ENCODE data around the gene SLC24A3.

Gene SLC24A3

DNA sequence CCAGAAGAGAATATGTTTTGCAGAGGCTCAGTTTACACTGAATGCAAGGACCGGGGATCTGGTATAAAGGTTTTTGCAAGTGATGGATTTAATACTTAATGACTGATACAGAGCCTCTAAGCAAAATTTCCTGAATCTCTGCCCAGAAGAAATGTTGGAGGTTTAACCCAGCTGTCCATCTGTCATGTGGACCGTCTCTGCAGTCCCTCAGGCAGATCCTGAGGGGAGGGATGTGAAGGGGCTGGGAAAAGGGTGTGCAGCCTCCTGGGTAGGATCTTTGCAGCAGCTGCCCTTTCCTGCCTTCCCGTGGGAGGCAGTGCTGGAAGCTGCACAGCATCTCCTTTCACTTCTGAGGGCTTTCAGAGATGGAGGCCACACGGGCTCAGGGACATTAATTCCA, 207.0 kb downstream of the SLC24A3 start:
- in situ Hi-C loops (cut with MboI; ENCODE audit: low sequenced_read_pairs), result no loop called here

- in situ Hi-C loops (cut with MboI; ENCODE audit: low sequenced_read_pairs), result no loop called here
Measured at GRCh38 chr20:19423097-19423899, 210.9 kb downstream of the SLC24A3 start.

DNA sequence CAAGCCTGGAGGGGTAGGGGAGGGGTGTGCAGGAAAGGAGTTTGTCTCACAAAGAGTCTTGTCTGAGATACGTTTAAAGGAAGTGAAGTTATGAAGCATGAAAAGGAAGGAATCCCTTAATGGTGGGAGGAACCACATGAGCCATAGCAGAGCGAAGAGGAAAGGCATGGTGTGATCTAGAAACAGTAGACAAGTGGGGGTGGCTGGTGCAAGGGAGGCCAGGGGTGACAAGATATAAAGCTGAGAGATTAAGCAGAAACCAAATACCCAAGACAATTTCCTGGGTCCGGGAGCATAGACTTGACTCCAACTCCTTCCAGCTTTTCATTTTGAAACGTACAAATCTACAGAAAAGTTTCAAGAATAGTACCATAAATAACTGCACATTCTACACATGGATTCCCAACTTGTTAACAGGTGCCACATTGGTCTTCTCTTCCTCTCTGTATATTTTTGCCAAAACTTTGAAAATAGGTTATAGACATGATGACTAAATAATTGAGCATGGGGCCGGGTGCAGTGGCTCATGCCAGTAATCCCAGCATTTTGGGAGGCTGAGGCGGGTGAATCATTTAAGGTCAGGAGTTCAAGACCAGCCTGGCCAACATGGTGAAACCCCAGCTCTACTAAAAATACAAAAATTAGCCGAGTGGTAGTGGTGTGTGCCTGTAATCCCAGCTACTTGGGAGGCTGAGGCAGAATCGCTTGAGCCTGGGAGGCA, 211.6 kb downstream of the SLC24A3 start:
- in situ Hi-C loops (cut with MboI; ENCODE audit: low sequenced_read_pairs), result no loop called here

- in situ Hi-C loops (cut with MboI; ENCODE audit: low sequenced_read_pairs), result no loop called here
Measured at GRCh38 chr20:19426356-19426755, 213.9 kb downstream of the SLC24A3 start.

DNA sequence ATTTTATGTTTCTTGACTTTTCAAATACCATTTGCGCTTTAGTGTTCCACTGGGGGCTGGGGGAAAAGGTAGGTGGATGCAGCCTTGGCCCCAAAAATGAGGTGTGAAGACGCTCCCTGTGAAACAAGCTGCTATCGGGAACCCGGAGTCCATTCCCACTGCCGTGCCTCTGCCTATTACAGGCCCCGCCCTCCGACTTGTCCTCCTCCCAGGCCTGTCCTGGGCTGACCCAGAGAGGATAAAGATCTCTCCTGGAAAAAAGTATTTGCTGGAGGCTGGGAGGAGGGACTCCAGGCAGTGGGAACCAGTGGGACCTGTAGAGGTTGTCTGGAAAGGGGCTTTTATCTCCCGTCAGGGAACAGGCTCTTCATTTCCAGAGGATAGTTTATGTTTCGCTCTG, 215.0 kb downstream of the SLC24A3 start:
- in situ Hi-C loops (cut with MboI; ENCODE audit: low sequenced_read_pairs), result no loop called here

- in situ Hi-C loops (cut with MboI; ENCODE audit: low sequenced_read_pairs), result no loop called here
Measured at GRCh38 chr20:19427913-19428312, 215.5 kb downstream of the SLC24A3 start.

- in situ Hi-C loops (cut with MboI; ENCODE audit: low sequenced_read_pairs), result no loop called here
Measured at GRCh38 chr20:19428324-19428723, 215.9 kb downstream of the SLC24A3 start.

DNA sequence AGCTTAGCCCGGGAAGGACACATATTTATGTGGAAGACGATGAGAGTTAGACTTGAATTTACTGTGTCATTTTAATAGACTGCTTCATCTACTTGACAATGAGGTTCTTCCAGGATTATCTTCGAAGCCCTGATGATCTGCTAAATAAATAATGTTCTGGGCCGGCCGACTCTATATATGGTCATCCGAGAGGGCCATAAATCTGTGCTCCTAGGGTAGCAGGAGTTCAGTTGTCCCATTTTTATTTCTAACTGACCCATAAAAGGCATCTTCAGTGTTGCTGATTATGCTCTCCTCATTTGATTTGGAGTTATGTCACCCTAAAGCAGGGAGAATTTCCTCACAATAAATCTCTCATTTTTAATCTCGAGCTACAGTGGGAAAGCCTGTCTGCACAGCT, 217.1 kb downstream of the SLC24A3 start:
- in situ Hi-C loops (cut with MboI; ENCODE audit: low sequenced_read_pairs), result no loop called here

- in situ Hi-C loops (cut with MboI; ENCODE audit: low sequenced_read_pairs), result no loop called here
Measured at GRCh38 chr20:19430641-19431315, 218.3 kb downstream of the SLC24A3 start.

DNA sequence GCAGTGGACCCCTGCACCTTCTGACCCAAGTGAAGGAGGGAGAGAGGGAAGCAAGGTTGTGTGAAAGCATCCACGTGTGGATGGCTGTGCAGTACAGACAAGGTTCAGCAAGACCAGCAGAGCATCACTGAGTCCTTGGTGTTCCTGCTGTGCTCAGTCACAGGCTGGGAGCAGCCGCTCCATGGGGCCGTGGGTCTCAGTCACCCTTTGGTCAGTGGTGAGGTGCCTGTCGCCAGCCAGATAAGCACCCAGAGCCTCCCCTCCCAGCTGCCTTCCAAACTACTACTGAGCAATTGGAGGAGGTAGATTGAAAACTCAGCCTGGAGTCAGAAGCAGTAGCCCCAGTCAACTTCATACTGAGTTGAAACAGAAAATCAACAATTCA, 218.9 kb downstream of the SLC24A3 start:
- in situ Hi-C loops (cut with MboI; ENCODE audit: low sequenced_read_pairs), result no loop called here

DNA sequence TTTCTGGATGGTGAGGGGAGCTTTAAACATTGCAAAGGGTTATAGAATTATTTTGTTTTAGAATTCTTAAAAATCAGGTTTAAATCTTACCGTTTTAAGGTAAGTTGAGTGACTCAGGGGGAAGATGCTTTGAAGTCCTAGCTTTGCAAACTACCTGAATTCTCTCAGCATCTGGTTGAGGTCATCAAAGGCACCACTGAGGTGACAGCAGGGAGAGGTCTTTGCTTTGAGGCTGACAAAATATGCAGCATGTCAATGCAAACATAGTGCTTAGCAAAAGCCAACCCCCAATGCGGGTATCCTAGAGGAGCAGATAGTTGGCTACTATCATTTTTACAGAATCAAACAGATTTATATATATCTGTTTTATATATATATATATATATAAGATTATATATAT, 219.5 kb downstream of the SLC24A3 start:
- in situ Hi-C loops (cut with MboI; ENCODE audit: low sequenced_read_pairs), result no loop called here

GRCh38 chr20:19433371-19434350, 221.2 kb downstream of the SLC24A3 start:
- in situ Hi-C loops (cut with MboI; ENCODE audit: low sequenced_read_pairs), result no loop called here

GRCh38 chr20:19435316-19435715, 222.9 kb downstream of the SLC24A3 start:
- in situ Hi-C loops (cut with MboI; ENCODE audit: low sequenced_read_pairs), result no loop called here

DNA sequence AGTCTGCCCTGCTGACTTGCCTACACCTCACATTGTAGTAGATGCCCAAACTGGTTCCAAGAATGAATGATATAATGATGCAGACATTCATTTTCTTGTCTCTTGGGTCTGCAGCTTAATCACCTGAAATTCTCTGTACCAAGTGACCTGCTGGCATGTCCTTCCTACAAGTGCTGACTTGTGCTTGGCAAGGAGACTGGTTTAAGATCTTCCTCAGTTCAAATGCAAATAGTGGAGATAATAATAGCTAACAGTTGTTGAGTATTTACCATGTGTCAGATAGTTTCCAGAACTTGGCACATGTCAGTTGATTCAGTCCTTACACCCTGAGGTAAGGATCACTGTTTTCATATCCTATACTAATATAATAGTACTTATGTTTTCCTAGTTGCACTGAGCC, 223.4 kb downstream of the SLC24A3 start:
- in situ Hi-C loops (cut with MboI; ENCODE audit: low sequenced_read_pairs), result no loop called here

DNA sequence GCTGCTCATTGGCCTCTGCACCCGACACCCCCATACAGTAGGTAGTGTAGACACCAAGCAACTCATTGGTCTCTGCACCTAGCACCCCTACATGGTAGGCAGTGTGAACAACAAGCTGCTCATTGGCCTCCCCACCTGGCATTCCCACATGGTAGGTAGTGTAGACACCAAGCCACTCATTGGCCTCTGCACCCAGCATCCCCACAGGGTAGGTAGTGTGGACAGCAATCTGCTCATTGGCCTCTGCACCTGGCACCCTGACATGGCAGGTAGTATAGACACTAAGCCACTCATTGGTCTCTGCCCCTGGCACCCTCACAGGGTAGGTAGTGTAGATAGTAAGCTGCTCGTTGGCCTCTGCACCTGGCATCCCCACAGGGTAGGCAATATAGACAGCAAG, 226.0 kb downstream of the SLC24A3 start:
- in situ Hi-C loops (cut with MboI; ENCODE audit: low sequenced_read_pairs), result no loop called here

DNA sequence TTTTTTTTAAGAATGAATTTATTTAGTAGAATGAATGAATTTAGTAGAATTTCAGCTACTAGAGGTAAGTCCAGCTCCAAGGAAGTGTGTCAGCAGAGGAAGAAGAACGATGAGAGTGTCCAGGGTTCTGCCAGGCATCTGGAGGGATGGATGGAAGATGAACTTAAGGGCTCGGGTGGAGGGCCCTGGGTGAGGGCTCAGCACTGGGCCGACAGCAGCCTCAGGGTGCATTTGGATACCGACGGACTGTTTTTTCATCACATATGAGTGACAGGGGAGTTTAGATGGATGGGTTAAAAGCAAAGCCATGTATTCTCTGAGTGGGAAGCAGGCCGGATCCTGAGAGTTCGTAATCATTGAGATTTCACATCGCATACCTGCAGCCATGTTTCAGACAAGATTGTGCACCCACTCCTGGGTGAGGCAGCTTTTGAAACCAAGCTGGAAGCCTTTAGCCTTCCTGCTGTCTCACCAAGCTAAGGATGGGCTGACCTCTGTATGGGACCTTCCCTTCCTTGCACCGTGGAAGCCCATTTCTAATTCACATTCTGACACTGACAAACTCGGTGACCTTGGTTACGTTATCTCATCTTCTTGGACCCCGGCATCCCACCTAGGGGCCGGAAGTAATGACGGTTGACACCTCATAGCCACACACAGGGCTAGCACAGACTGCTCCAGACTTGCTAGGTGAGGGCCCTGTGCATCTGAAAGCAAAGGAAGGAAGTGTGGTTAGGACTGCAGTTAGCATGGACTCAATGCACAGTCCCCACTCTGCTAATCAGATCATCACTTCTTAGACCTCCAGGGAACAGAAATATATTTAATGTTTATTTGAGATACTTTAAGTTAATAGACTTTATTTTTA, 228.5 kb downstream of the SLC24A3 start:
- in situ Hi-C loops (cut with MboI; ENCODE audit: low sequenced_read_pairs), result no loop called here

DNA sequence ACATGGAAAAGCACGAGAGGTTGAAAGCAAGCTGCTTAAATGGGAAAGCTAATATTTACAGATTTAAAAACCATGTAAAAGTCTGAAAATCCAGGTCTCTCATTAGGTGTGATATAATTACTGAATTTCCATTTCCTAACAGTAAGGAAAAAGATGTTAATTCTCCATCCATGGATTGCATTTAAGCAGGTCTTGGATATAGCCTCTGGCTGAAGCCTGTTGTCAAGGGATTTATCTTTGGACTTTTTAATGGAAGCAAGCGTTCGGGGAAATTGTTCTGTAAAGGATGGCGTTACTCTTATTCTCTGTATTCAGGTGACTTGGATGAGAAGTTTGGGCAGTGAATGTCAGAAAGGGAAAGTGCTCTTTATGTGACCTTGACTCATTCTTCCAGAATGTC, 233.8 kb downstream of the SLC24A3 start:
- in situ Hi-C loops (cut with MboI; ENCODE audit: low sequenced_read_pairs), result no loop called here

GRCh38 chr20:19448632-19449031, 236.2 kb downstream of the SLC24A3 start:
- in situ Hi-C loops (cut with MboI; ENCODE audit: low sequenced_read_pairs), result no loop called here

DNA sequence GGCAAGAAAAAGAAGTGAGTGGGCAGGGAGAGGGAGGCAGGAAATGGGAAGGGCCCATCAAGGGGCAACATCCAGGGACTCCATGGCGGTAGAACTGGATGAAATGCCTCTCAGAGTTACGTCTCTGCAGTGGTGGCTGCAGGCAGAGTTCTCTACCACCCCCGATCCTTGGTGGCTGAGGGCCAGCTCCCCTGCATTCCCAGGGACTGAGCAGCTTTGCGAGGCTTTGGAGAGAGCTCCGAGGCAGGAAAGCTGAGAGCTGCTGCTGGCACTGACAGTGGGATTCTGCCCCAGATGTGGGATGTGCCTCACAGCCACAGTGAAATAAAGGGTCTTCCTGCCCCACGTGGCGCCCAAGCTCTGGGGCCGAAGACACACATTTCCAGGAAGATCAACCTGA, 236.6 kb downstream of the SLC24A3 start:
- in situ Hi-C loops (cut with MboI; ENCODE audit: low sequenced_read_pairs), result no loop called here
